DOHH2 (cell line): ENCODE results near the gene WFDC9.

ENCODE experiments used
- CTCF ChIP-seq: fragments of 200-600 bp; sonication (generic); IDR thresholded peaks from one replicate; pipeline ENCODE4 v1.5.1; 2014; ENCODE audit warnings: antibody characterized with exemption, mild to moderate bottlenecking, low read depth, low read length; ENCODE audit not compliant: poor library complexity, severe bottlenecking
- EZH2phosphoT487 ChIP-seq: fragments of 200-600 bp; sonication (generic); IDR thresholded peaks from 2 replicates; pipeline ENCODE4 v1.6.1; 2017; ENCODE audit warnings: borderline replicate concordance, mild to moderate bottlenecking, antibody characterized with exemption, low read length, moderate library complexity, mixed read lengths

GRCh38 chr20:45647441-45648050 lies 16.5 kb upstream of the WFDC9 start:
- TF ChIP-seq EZH2phosphoT487 (no peak), CTCF (no peak)
